Measurements from ENCODE around the gene ARFGEF3. TPM values are rescaled to one million over a fixed set of nuclear protein-coding genes. Genes with fewer than 3 reads are reported as not detected.
"Not testable (repeated sequence)": the region's sequence is repeated elsewhere in the genome, so short reads cannot be mapped to it uniquely, and the experiment has no call there.

Gene ARFGEF3, protein sequence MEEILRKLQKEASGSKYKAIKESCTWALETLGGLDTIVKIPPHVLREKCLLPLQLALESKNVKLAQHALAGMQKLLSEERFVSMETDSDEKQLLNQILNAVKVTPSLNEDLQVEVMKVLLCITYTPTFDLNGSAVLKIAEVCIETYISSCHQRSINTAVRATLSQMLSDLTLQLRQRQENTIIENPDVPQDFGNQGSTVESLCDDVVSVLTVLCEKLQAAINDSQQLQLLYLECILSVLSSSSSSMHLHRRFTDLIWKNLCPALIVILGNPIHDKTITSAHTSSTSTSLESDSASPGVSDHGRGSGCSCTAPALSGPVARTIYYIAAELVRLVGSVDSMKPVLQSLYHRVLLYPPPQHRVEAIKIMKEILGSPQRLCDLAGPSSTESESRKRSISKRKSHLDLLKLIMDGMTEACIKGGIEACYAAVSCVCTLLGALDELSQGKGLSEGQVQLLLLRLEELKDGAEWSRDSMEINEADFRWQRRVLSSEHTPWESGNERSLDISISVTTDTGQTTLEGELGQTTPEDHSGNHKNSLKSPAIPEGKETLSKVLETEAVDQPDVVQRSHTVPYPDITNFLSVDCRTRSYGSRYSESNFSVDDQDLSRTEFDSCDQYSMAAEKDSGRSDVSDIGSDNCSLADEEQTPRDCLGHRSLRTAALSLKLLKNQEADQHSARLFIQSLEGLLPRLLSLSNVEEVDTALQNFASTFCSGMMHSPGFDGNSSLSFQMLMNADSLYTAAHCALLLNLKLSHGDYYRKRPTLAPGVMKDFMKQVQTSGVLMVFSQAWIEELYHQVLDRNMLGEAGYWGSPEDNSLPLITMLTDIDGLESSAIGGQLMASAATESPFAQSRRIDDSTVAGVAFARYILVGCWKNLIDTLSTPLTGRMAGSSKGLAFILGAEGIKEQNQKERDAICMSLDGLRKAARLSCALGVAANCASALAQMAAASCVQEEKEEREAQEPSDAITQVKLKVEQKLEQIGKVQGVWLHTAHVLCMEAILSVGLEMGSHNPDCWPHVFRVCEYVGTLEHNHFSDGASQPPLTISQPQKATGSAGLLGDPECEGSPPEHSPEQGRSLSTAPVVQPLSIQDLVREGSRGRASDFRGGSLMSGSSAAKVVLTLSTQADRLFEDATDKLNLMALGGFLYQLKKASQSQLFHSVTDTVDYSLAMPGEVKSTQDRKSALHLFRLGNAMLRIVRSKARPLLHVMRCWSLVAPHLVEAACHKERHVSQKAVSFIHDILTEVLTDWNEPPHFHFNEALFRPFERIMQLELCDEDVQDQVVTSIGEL (N-terminal part only)
- polyA plus RNA-seq (ENCODE audit: insufficient read length in 12 of 12), result 1 to 10 TPM in 5 of 12 donors, under 1 TPM in 6, not detected in 1; 0.36 to 4.2 (median 0.82) TPM
- long read RNA-seq, donor 1, partial matches to known transcripts, result 9 of 9 reads
- long read RNA-seq, donor 1, other reads (novel, unspliced or antisense), result 0 of 9 reads
- long read RNA-seq, donor 2, result 0 reads
- long read RNA-seq, donor 3, result 0 reads
- long read RNA-seq, donor 4, result 0 reads
- long read RNA-seq, donor 5, result 0 reads
- long read RNA-seq, donor 6, result 0 reads
- long read RNA-seq, donor 7, result 0 reads
- long read RNA-seq, donor 8, result 0 reads
- long read RNA-seq, donor 9, result 0 reads
- long read RNA-seq, donor 10, result 0 reads
- long read RNA-seq, donor 11, result 0 reads

GRCh38 chr6:138161338-138162110, at the start of gene ARFGEF3:
ARFGEF3 (plus strand) TSS chr6:138161939; CDS start chr6:138162087, 148 bp downstream.
- no peak for DNase-seq

GRCh38 chr6:138113588-138114210, 48.0 kb upstream of the ARFGEF3 start:
- DNase-seq, result no peak

- DNase-seq, result no peak
Observed at GRCh38 chr6:138115201-138115600, 46.5 kb upstream of the ARFGEF3 start.

GRCh38 chr6:138115877-138116660, 45.7 kb upstream of the ARFGEF3 start:
- DNase-seq, result peak; percentile 76

GRCh38 chr6:138116661-138116999, 45.1 kb upstream of the ARFGEF3 start:
- DNase-seq, result no peak

GRCh38 chr6:138117376-138117914, 44.3 kb upstream of the ARFGEF3 start:
- DNase-seq, result no peak

- DNase-seq, result not testable (repeated sequence)
Observed at GRCh38 chr6:138119229-138119628, 42.5 kb upstream of the ARFGEF3 start.

GRCh38 chr6:138119976-138120375, 41.8 kb upstream of the ARFGEF3 start:
- no peak for DNase-seq

GRCh38 chr6:138124096-138124495, 37.6 kb upstream of the ARFGEF3 start:
- DNase-seq, result no peak

- no peak for DNase-seq
Observed at GRCh38 chr6:138128096-138128495, 33.6 kb upstream of the ARFGEF3 start.

DNA sequence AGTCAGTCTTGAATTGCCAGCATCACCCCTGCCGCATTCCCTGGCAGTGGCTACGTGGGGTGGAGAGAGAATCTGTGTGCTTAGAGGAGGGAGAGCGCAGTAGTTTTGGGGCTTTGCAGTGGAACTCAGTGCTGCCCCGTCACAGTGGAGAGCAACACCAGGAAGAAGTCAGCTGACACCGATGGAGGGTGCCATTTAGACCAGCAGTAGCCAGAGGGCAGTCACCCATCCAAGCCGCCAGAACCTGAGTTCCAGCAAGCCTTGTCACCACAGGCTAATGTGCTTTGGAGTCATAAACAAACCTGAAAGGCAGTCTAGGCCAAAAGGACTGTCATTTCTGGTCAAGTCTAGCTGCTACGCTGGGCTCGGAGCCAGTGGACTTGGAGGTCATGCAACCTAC, 32.5 kb upstream of the ARFGEF3 start:
- no peak for DNase-seq

DNA sequence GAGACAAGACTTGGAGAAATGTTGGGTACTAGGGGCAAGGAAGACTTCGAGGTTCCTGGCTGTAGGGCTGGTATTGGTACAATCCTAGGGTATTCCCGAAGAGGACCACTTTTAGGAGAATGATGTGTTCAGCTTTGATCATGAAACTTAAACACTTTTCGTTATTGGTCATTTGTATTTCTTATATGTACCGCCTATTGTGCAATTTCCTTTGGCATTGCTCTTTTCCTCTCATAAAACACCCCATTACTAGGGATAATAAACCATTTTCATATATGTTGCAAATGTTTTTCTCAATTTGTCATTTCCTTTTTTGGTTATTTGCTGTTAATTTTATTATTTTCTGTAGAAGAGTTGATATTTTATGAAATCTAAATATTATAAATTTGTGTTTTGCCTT, 18.9 kb upstream of the ARFGEF3 start:
- no peak for DNase-seq

- DNase-seq, result no peak
Observed at GRCh38 chr6:138145402-138145801, 16.3 kb upstream of the ARFGEF3 start.

GRCh38 chr6:138146544-138146943, 15.2 kb upstream of the ARFGEF3 start:
- no peak for DNase-seq

GRCh38 chr6:138155443-138155842, 6.3 kb upstream of the ARFGEF3 start:
- DNase-seq, result no peak

GRCh38 chr6:138157986-138158638, 3.6 kb upstream of the ARFGEF3 start:
- DNase-seq, result no peak

GRCh38 chr6:138159246-138159645, 2.5 kb upstream of the ARFGEF3 start:
- DNase-seq, result no peak
